Measurements from ENCODE around the gene TUBGCP3.

- TF ChIP-seq CTCF (conservative IDR thresholded peaks at IDR 0.05 in 1 of 2, IDR thresholded peaks at IDR 0.05 in 1 of 2; ENCODE audit: extremely low read depth in 1 of 2, insufficient read depth in 1 of 2, low read depth in 1 of 2, low read length in 2 of 2) (no peak), EZH2 (IDR thresholded peaks at IDR 0.05; ENCODE audit: borderline replicate concordance, low read length) (no peak)
Observed at GRCh38 chr13:112477070-112477619, 110.8 kb downstream of the TUBGCP3 start.
